DND-41 (cell line): ENCODE results near the gene FADS1.

Source experiments
- ATAC-seq: fragments of 200-7000 bp; cut with Tn5 transposase; 3 replicates; pipeline ENCODE4 v1.9.1; 2021; ENCODE audit warnings: low read depth; ENCODE audit not compliant: insufficient read depth
- DNase-seq: peaks from one replicate; pipeline ENCODE4 v3.0.0-alpha.2; 2020
- H2AFZ ChIP-seq: 2 replicates; pipeline ENCODE4 v1.6.0; 2012; ENCODE audit warnings: low read depth, low read length
- H3K27ac ChIP-seq: 2 replicates; pipeline ENCODE4 v1.5.1; 2012; ENCODE audit warnings: low read length, inconsistent platforms
- H3K27me3 ChIP-seq: fragments of 200-600 bp; sonication (generic); 2 replicates; pipeline ENCODE4 v1.6.0; 2012; ENCODE audit warnings: low read length, mild to moderate bottlenecking, inconsistent platforms; ENCODE audit not compliant: insufficient read depth, poor library complexity
- H3K36me3 ChIP-seq: 2 replicates; pipeline ENCODE4 v1.5.1; 2012; ENCODE audit warnings: low read length, inconsistent platforms; ENCODE audit not compliant: insufficient read depth
- H3K4me1 ChIP-seq: 2 replicates; pipeline ENCODE4 v1.5.1; 2012; ENCODE audit warnings: mild to moderate bottlenecking, low read length; ENCODE audit not compliant: insufficient read depth
- H3K4me2 ChIP-seq: 2 replicates; pipeline ENCODE4 v1.6.0; 2012; ENCODE audit warnings: mild to moderate bottlenecking, moderate library complexity, low read length, inconsistent platforms; ENCODE audit not compliant: insufficient read depth
- H3K4me3 ChIP-seq, 2 experiments: fragments of 200-600 bp in 1 of 2; shearing (Covaris generic) in 1 of 2; 2 replicates each; pipeline ENCODE4 v1.5.1; 2012 to 2016; ENCODE audit warnings: inconsistent platforms in 2 of 2, low read length in 2 of 2, mild to moderate bottlenecking in 2 of 2, low read depth in 1 of 2, moderate library complexity in 1 of 2
- H3K79me2 ChIP-seq: 2 replicates; pipeline ENCODE4 v1.6.0; 2012; ENCODE audit warnings: low read length, inconsistent platforms; ENCODE audit not compliant: insufficient read depth
- H3K9ac ChIP-seq: 2 replicates; pipeline ENCODE4 v1.6.0; 2012; ENCODE audit warnings: low read depth, mild to moderate bottlenecking, inconsistent platforms, low read length, moderate library complexity
- H3K9me3 ChIP-seq: 2 replicates; pipeline ENCODE4 v1.5.1; 2012; ENCODE audit warnings: low read length, moderate library complexity, mild to moderate bottlenecking, inconsistent platforms; ENCODE audit not compliant: insufficient read depth, severe bottlenecking
- H4K20me1 ChIP-seq: 2 replicates; pipeline ENCODE4 v1.6.0; 2012; ENCODE audit warnings: low read length; ENCODE audit not compliant: insufficient read depth
- EZH2 ChIP-seq: IDR thresholded peaks from 3 replicates; pipeline ENCODE4 v1.6.1; 2012; ENCODE audit warnings: borderline replicate concordance, low read depth, mild to moderate bottlenecking, moderate library complexity, low read length, inconsistent platforms; ENCODE audit not compliant: severe bottlenecking
- TF ChIP-seq, protein P1 (sequence below): IDR thresholded peaks from 2 replicates; pipeline ENCODE4 v1.5.1; 2012; ENCODE audit warnings: borderline replicate concordance, low read length, moderate library complexity, mild to moderate bottlenecking; ENCODE audit not compliant: poor library complexity, severe bottlenecking; ENCODE audit errors: extremely low read depth

FADS1 gene

DNA sequence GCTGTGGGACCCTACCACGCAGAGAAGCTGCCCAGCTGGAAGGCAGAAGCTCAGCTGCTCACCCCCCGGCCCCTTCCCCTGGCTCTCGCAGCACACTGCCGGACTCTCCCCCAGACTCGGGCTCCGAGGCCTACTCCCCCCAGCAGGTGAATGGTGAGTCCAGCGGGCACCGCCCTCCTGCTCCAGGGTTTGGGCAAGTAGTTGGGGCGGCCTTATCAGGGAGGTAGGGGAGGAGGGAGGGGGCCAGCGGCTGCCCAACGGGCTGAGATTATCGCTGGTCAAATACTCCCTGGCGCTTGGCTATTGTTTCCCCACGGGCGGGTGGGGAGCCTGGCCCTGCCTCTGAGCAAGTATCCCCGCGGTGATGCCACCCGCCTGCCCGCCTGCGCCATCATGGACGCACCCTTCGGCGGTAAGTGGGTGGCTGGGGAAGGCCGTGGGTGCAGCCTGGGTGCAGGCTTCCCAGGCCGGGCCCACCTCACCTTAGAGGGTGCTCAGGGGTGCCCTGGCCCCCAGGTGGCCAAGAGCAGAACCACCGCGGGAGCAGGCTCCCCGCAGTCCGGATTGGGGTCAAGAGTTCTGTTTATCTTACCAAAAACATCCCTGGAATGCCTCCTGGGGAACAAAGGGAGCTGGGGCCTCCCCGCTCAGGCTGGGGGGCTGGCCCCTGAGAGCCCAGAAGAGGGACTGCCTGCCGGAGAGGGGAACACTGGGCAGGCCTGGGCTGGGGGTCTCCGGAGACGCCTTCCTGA is 47.5 kb downstream of the FADS1 start:
- no peaks in the 10 kb centered on the region for H4K20me1 ChIP-seq
- no peak overlapping the region for H3K9ac ChIP-seq
- H3K9me3 ChIP-seq, result no peaks in the 10 kb centered on the region
- DNase-seq (no peak), ATAC-seq (no peak)
- H2AFZ ChIP-seq, result no peak overlapping the region
- no peak overlapping the region for H3K4me3 ChIP-seq
- TF ChIP-seq, protein P1, sequence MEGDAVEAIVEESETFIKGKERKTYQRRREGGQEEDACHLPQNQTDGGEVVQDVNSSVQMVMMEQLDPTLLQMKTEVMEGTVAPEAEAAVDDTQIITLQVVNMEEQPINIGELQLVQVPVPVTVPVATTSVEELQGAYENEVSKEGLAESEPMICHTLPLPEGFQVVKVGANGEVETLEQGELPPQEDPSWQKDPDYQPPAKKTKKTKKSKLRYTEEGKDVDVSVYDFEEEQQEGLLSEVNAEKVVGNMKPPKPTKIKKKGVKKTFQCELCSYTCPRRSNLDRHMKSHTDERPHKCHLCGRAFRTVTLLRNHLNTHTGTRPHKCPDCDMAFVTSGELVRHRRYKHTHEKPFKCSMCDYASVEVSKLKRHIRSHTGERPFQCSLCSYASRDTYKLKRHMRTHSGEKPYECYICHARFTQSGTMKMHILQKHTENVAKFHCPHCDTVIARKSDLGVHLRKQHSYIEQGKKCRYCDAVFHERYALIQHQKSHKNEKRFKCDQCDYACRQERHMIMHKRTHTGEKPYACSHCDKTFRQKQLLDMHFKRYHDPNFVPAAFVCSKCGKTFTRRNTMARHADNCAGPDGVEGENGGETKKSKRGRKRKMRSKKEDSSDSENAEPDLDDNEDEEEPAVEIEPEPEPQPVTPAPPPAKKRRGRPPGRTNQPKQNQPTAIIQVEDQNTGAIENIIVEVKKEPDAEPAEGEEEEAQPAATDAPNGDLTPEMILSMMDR, result no peak
- no peak for TF ChIP-seq EZH2
- H3K27ac ChIP-seq, result no peak overlapping the region
- H3K4me1 ChIP-seq, result no peaks in the 10 kb centered on the region
- H3K4me2 ChIP-seq, result no peak overlapping the region
- no peaks in the 10 kb centered on the region for H3K79me2 ChIP-seq
- H3K36me3 ChIP-seq, result no peaks in the 10 kb centered on the region
- no peaks in the 10 kb centered on the region for H3K27me3 ChIP-seq

DNA sequence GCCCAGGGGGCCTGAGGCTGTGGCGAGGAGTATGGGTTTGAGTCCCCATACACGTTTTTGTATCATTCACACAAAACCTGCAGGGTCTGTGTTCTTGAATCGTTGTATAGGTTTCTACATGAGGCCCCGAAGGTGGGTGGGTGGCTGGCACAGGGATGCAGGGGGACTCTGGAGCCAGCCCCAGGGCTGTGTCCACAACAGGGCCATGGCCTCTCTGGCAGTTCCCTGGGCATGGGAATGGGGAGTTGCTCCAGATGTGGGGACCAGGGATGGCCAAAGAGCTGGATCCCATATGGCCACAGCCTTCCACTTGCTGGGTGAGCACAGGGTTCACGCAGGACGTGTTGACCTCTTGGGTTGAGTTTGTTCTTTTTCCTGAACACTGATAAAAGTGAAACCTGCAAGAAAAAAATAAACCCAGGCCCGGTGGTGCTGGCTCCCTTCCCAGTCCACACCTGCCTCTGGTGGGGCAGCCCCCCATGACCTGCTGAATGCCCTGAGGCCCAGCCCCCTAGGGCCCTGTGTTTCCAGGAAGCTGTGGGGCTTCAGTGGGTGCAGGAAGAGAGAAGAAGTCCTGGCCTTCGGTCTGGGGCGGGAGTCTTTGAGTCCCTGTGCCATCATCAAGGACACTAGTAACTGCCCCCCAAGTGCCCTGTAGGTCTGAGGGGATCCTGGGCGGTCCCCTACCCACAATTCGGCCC is 48.3 kb downstream of the FADS1 start:
- Histone ChIP-seq H3K4me1 (no peaks in the 10 kb centered on the region), H3K4me3 (no peak overlapping the region), H3K9ac (no peak overlapping the region), H2AFZ (no peak overlapping the region), H3K27me3 (no peaks in the 10 kb centered on the region), H3K4me2 (no peak overlapping the region), H4K20me1 (no peaks in the 10 kb centered on the region), H3K9me3 (no peaks in the 10 kb centered on the region), H3K79me2 (no peaks in the 10 kb centered on the region), H3K36me3 (no peaks in the 10 kb centered on the region), H3K27ac (no peak overlapping the region)
- no peak for DNase-seq
- no peak for ATAC-seq
- TF ChIP-seq EZH2, result no peak
- TF ChIP-seq, protein P1, result no peak

DNA sequence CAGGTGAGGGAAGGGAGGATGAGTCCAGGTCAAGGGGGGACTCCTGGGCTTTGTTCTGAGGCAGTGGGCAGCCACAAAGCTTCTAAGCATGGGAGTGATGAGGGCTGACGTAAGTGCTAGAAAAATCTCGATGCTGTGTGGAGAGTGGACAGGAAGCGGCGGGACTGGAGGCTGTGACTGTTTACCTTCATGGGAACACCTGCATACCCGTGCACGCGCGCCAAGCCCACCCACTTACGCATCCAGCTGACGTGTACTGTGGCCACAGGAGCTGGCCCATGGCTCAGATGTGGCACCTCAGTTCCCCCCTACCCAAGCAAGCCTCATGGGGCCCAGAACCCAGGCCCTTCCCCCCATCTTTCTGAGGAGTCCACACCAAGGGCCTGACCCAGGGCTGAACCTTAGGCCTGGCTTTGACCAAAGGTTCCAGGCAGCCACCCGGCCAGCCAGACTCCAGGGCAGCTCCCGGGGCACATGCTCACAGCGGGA is 50.4 kb downstream of the FADS1 start:
- Histone ChIP-seq H3K9ac (no peak overlapping the region), H2AFZ (no peak overlapping the region), H3K36me3 (no peaks in the 10 kb centered on the region), H3K27me3 (no peaks in the 10 kb centered on the region), H3K27ac (no peak overlapping the region), H3K4me1 (no peaks in the 10 kb centered on the region), H3K79me2 (no peaks in the 10 kb centered on the region), H3K9me3 (no peaks in the 10 kb centered on the region), H3K4me3 (no peak overlapping the region), H4K20me1 (no peaks in the 10 kb centered on the region), H3K4me2 (no peak overlapping the region)
- no peak for TF ChIP-seq EZH2
- TF ChIP-seq, protein P1, result no peak
- DNase-seq (no peak), ATAC-seq (no peak)
